Measurements from ENCODE around the gene TOMM7.

- TF ChIP-seq POLR2A (IDR thresholded peaks at IDR 0.05) (no peak), POLR2AphosphoS5 (IDR thresholded peaks at IDR 0.05) (no peak), CTCF (IDR thresholded peaks at IDR 0.05 in 8 of 11, conservative IDR thresholded peaks at IDR 0.05 in 3 of 11) (no peak)
These were observed 20.3 kb upstream of the TOMM7 start for GRCh38 chr7:22842973-22843372.

All from spleen (tissue), 7 donors.